Measurements from ENCODE around the gene GPR52.
"Not testable (repeated sequence)": the region's sequence is repeated elsewhere in the genome, so short reads cannot be mapped to it uniquely, and the experiment has no call there.

Gene GPR52
- 0.60 to 4.6 (median 1.4) reads per million in 3 experiments for total RNA-seq

GRCh38 chr1:174447866-174448530 is at the start of gene GPR52:
Gene GPR52 (plus strand): TSS chr1:174447964. CDS start chr1:174448112, 148 bp downstream.
- no peak for DNase-seq

- no peak for DNase-seq
Measured at GRCh38 chr1:174398246-174398645, 49.5 kb upstream of the GPR52 start.

GRCh38 chr1:174399211-174399610 is 48.6 kb upstream of the GPR52 start:
- DNase-seq, result no peak

- no peak for DNase-seq
Measured at GRCh38 chr1:174401075-174401474, 46.7 kb upstream of the GPR52 start.

- DNase-seq, result no peak
Measured at GRCh38 chr1:174405219-174405618, 42.5 kb upstream of the GPR52 start.

GRCh38 chr1:174406421-174406820 is 41.3 kb upstream of the GPR52 start:
- DNase-seq, result no peak

GRCh38 chr1:174407665-174408064 is 40.1 kb upstream of the GPR52 start:
- no peak for DNase-seq

GRCh38 chr1:174408146-174408545 is 39.6 kb upstream of the GPR52 start:
- DNase-seq, result no peak

GRCh38 chr1:174409801-174410200 is 38.0 kb upstream of the GPR52 start:
- not testable (repeated sequence) for DNase-seq

- DNase-seq, result no peak
Measured at GRCh38 chr1:174413632-174414031, 34.1 kb upstream of the GPR52 start.

- no peak for DNase-seq
Measured at GRCh38 chr1:174414203-174414602, 33.6 kb upstream of the GPR52 start.

GRCh38 chr1:174415506-174415905 is 32.3 kb upstream of the GPR52 start:
- no peak for DNase-seq

- DNase-seq, result no peak
Measured at GRCh38 chr1:174417921-174418320, 29.8 kb upstream of the GPR52 start.

GRCh38 chr1:174425121-174425520 is 22.6 kb upstream of the GPR52 start:
- DNase-seq, result no peak

GRCh38 chr1:174426153-174426552 is 21.6 kb upstream of the GPR52 start:
- no peak for DNase-seq

- no peak for DNase-seq
Measured at GRCh38 chr1:174428033-174428432, 19.7 kb upstream of the GPR52 start.

- no peak for DNase-seq
Measured at GRCh38 chr1:174428739-174429138, 19.0 kb upstream of the GPR52 start.

GRCh38 chr1:174433451-174433850 is 14.3 kb upstream of the GPR52 start:
- no peak for DNase-seq

- no peak for DNase-seq
Measured at GRCh38 chr1:174445351-174445750, 2.4 kb upstream of the GPR52 start.

- no peak for DNase-seq
Measured at GRCh38 chr1:174445817-174446216, 1.9 kb upstream of the GPR52 start.

GRCh38 chr1:174448531-174448883 is 743 bp downstream of the GPR52 start:
- DNase-seq, result no peak

- no peak for DNase-seq
Measured at GRCh38 chr1:174448974-174449373, 1.2 kb downstream of the GPR52 start.

- DNase-seq, result no peak
Measured at GRCh38 chr1:174451408-174451807, 3.6 kb downstream of the GPR52 start.

GRCh38 chr1:174465855-174466254 is 18.1 kb downstream of the GPR52 start:
- no peak for DNase-seq

- DNase-seq, result no peak
Measured at GRCh38 chr1:174466607-174467006, 18.8 kb downstream of the GPR52 start.
